Neural cell (in vitro differentiated cells): ENCODE measurements around the gene PAX1. TPM values are rescaled to one million over a fixed set of nuclear protein-coding genes. Genes with fewer than 3 reads are reported as not detected.

Experiments
- H2AFZ ChIP-seq: fragments of 200-600, 300-800 bp; sonication (generic), shearing (Covaris generic); 2 replicates; pipeline ENCODE4 v1.6.0; 2014; ENCODE audit warnings: low read depth, mild to moderate bottlenecking, antibody characterized with exemption, low read length, moderate library complexity
- H3F3A ChIP-seq: fragments of 200-600 bp; shearing (Covaris generic); 2 replicates; pipeline ENCODE4 v1.6.1; 2016; ENCODE audit warnings: mild to moderate bottlenecking, moderate library complexity, mixed read lengths, antibody characterized with exemption, low read length; ENCODE audit not compliant: insufficient read depth, poor library complexity, severe bottlenecking
- H3K27ac ChIP-seq: fragments of 200-600, 300-800 bp; sonication (generic), shearing (Covaris generic); 2 replicates; pipeline ENCODE4 v1.5.1; 2014; ENCODE audit warnings: mild to moderate bottlenecking, low read length, moderate library complexity
- H3K27me3 ChIP-seq: fragments of 300-800, 200-600 bp; sonication (generic), shearing (Covaris generic); 2 replicates; pipeline ENCODE4 v1.6.0; 2014; ENCODE audit warnings: mild to moderate bottlenecking, low read depth, low read length, moderate library complexity; ENCODE audit not compliant: insufficient read depth
- H3K36me3 ChIP-seq: fragments of 300-800, 200-600 bp; sonication (generic), shearing (Covaris generic); 2 replicates; pipeline ENCODE4 v1.5.1; 2014; ENCODE audit warnings: mild to moderate bottlenecking, antibody characterized with exemption, low read length, moderate library complexity; ENCODE audit not compliant: insufficient read depth
- H3K4me2 ChIP-seq: fragments of 300-800, 200-600 bp; sonication (generic), shearing (Covaris generic); 2 replicates; pipeline ENCODE4 v1.6.0; 2014; ENCODE audit warnings: mild to moderate bottlenecking, low read length
- H3K4me3 ChIP-seq: fragments of 300-800, 200-600 bp; sonication (generic), shearing (Covaris generic); 2 replicates; pipeline ENCODE4 v1.5.1; 2014; ENCODE audit warnings: mild to moderate bottlenecking, low read length, moderate library complexity
- H3K79me2 ChIP-seq: fragments of 200-600 bp; shearing (Covaris generic); replicated peaks from 2 replicates; pipeline ENCODE4 v1.6.0; 2014; ENCODE audit warnings: mild to moderate bottlenecking, low read length, moderate library complexity; ENCODE audit not compliant: insufficient read depth
- H3K9ac ChIP-seq: fragments of 300-800, 200-600 bp; sonication (generic), shearing (Covaris generic); 2 replicates; pipeline ENCODE4 v1.6.1; 2016; ENCODE audit warnings: mild to moderate bottlenecking, low read length, mixed read lengths
- H3K9me2 ChIP-seq: fragments of 200-600 bp; shearing (Covaris generic); 2 replicates; pipeline ENCODE4 v1.6.1; 2016; ENCODE audit warnings: mild to moderate bottlenecking, low read length, mixed read lengths; ENCODE audit not compliant: insufficient read depth
- H3K9me3 ChIP-seq: fragments of 200-600, 300-800 bp; sonication (generic), shearing (Covaris generic); 2 replicates; pipeline ENCODE4 v1.6.1; 2016; ENCODE audit warnings: mild to moderate bottlenecking, mixed run types, low read length, moderate library complexity, mixed read lengths
- H4K20me1 ChIP-seq: fragments of 200-600 bp; shearing (Covaris generic); 2 replicates; pipeline ENCODE4 v1.6.1; 2016; ENCODE audit warnings: mild to moderate bottlenecking, mixed run types; ENCODE audit not compliant: insufficient read depth
- EP300 ChIP-seq: fragments of 450-650 bp; conservative IDR thresholded peaks from 2 replicates; pipeline ENCODE4 v1.6.1; 2014; ENCODE audit warnings: antibody characterized with exemption, mild to moderate bottlenecking, moderate library complexity; ENCODE audit not compliant: poor library complexity, severe bottlenecking
- EZH2 ChIP-seq: fragments of 200-600, 300-800 bp; shearing (Covaris generic), sonication (generic); IDR thresholded peaks from 2 replicates; pipeline ENCODE4 v1.6.1; 2014; ENCODE audit warnings: antibody characterized with exemption, low read length, borderline replicate concordance, mild to moderate bottlenecking; ENCODE audit not compliant: insufficient read depth, poor library complexity, severe bottlenecking
- MXI1 ChIP-seq: fragments of 450-650 bp; conservative IDR thresholded peaks from 2 replicates; pipeline ENCODE4 v1.6.1; 2014; ENCODE audit warnings: antibody characterized with exemption, mild to moderate bottlenecking; ENCODE audit not compliant: poor library complexity, severe bottlenecking
- POLR2AphosphoS5 ChIP-seq: IDR thresholded peaks from 2 replicates; pipeline ENCODE4 v1.6.1; 2012
- RAD21 ChIP-seq: fragments of 450-650 bp; conservative IDR thresholded peaks from 2 replicates; pipeline ENCODE4 v1.6.1; 2014; ENCODE audit warnings: antibody characterized with exemption, mild to moderate bottlenecking, moderate library complexity
- SMC3 ChIP-seq: fragments of 450-650 bp; conservative IDR thresholded peaks from 2 replicates; pipeline ENCODE4 v1.6.1; 2014; ENCODE audit warnings: antibody characterized with exemption, mild to moderate bottlenecking, moderate library complexity; ENCODE audit not compliant: poor library complexity
- TAF1 ChIP-seq: IDR thresholded peaks from 2 replicates; pipeline ENCODE4 v1.6.1; 2012; ENCODE audit warnings: low read depth
- polyA plus RNA-seq: library from polyadenylated mRNA; depleted of rRNA; stranded (reverse); fragments of >200 nt; gene quantifications from 2 replicates; pipeline ENCODE4 v1.2.3, GENCODE V29; 2014
- TF ChIP-seq, protein P1 (sequence below): fragments of 450-650 bp; IDR thresholded peaks from 2 replicates; pipeline ENCODE4 v1.5.1; 2014; ENCODE audit warnings: antibody characterized with exemption, mild to moderate bottlenecking, moderate library complexity; ENCODE audit not compliant: poor library complexity, severe bottlenecking
- TF ChIP-seq, protein P2 (sequence below): IDR thresholded peaks from 2 replicates; pipeline ENCODE4 v1.6.1; 2012; ENCODE audit warnings: borderline replicate concordance

Gene PAX1
- polyA plus RNA-seq, 1 donor from 2014 or later: not detected

DNA sequence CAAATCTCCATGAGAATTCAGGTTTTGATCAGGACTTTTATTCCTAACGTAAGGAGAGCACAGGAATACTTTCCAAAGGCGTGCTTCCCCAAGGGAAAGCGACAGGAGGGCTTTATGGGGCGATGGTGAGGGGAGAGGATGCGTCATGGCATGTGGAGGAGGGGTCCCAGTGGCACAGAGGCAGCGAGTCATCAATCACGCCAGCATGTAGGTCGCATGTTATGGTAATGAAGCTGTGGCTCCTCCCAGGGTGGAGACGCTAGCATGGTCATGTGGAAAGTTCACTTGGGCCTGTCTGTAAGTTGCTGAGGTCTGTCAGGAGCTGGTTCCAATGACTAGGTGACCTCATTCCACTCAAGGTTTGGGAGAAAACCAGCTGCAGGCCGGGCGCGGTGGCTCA, 35.3 kb upstream of the PAX1 start:
- Histone ChIP-seq H3K36me3 (no peaks in the 10 kb centered on the region), H4K20me1 (no peaks in the 10 kb centered on the region), H2AFZ (no peak overlapping the region), H3K9ac (no peak overlapping the region), H3F3A (no peaks in the 10 kb centered on the region), H3K4me3 (no peak overlapping the region), H3K27ac (no peak overlapping the region), H3K9me2 (no peaks in the 10 kb centered on the region), H3K27me3 (no peaks in the 10 kb centered on the region), H3K4me2 (no peak overlapping the region), H3K79me2 (no peaks in the 10 kb centered on the region), H3K9me3 (no peaks in the 10 kb centered on the region)
- TF ChIP-seq, protein P1, sequence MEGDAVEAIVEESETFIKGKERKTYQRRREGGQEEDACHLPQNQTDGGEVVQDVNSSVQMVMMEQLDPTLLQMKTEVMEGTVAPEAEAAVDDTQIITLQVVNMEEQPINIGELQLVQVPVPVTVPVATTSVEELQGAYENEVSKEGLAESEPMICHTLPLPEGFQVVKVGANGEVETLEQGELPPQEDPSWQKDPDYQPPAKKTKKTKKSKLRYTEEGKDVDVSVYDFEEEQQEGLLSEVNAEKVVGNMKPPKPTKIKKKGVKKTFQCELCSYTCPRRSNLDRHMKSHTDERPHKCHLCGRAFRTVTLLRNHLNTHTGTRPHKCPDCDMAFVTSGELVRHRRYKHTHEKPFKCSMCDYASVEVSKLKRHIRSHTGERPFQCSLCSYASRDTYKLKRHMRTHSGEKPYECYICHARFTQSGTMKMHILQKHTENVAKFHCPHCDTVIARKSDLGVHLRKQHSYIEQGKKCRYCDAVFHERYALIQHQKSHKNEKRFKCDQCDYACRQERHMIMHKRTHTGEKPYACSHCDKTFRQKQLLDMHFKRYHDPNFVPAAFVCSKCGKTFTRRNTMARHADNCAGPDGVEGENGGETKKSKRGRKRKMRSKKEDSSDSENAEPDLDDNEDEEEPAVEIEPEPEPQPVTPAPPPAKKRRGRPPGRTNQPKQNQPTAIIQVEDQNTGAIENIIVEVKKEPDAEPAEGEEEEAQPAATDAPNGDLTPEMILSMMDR: no peak

DNA sequence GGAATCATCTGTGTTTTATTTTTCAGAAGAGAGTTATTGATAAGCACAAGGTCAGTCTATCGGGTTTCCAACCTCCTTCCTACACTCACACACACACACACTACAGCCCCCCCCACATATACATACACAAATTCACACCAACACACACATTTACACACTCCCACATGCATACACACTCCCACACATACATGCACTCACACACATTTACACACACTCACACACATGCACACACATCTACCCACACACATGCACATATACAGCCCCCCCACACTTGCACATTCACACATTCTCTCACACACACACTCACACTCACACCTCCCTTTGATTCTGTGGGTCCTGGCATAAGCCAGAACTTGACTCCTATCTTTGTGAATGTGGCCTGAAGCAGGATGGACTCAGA, 34.5 kb upstream of the PAX1 start:
- Histone ChIP-seq H3K27me3 (no peaks in the 10 kb centered on the region), H3K36me3 (no peaks in the 10 kb centered on the region), H3K9ac (no peak overlapping the region), H3K9me2 (no peaks in the 10 kb centered on the region), H3F3A (no peaks in the 10 kb centered on the region), H4K20me1 (no peaks in the 10 kb centered on the region), H3K4me3 (no peak overlapping the region), H2AFZ (no peak overlapping the region), H3K27ac (no peak overlapping the region), H3K4me2 (no peak overlapping the region), H3K79me2 (no peaks in the 10 kb centered on the region), H3K9me3 (no peaks in the 10 kb centered on the region)
- TF ChIP-seq SMC3 (no peak), TAF1 (no peak), EZH2 (no peak), MXI1 (no peak), EP300 (no peak), POLR2AphosphoS5 (no peak), RAD21 (no peak)
- TF ChIP-seq, protein P2, sequence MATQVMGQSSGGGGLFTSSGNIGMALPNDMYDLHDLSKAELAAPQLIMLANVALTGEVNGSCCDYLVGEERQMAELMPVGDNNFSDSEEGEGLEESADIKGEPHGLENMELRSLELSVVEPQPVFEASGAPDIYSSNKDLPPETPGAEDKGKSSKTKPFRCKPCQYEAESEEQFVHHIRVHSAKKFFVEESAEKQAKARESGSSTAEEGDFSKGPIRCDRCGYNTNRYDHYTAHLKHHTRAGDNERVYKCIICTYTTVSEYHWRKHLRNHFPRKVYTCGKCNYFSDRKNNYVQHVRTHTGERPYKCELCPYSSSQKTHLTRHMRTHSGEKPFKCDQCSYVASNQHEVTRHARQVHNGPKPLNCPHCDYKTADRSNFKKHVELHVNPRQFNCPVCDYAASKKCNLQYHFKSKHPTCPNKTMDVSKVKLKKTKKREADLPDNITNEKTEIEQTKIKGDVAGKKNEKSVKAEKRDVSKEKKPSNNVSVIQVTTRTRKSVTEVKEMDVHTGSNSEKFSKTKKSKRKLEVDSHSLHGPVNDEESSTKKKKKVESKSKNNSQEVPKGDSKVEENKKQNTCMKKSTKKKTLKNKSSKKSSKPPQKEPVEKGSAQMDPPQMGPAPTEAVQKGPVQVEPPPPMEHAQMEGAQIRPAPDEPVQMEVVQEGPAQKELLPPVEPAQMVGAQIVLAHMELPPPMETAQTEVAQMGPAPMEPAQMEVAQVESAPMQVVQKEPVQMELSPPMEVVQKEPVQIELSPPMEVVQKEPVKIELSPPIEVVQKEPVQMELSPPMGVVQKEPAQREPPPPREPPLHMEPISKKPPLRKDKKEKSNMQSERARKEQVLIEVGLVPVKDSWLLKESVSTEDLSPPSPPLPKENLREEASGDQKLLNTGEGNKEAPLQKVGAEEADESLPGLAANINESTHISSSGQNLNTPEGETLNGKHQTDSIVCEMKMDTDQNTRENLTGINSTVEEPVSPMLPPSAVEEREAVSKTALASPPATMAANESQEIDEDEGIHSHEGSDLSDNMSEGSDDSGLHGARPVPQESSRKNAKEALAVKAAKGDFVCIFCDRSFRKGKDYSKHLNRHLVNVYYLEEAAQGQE: no peak
- TF ChIP-seq, protein P1: no peak
